Bronchial epithelial cell (primary cell): ENCODE measurements around the gene ITFG1. TPM values are rescaled to one million over a fixed set of nuclear protein-coding genes. Genes with fewer than 3 reads are reported as not detected.
"Not testable (repeated sequence)": the region's sequence is repeated elsewhere in the genome, so short reads cannot be mapped to it uniquely, and the experiment has no call there.

ENCODE experiments used
- DNase-seq: peaks from one replicate; pipeline ENCODE4 v3.0.0-alpha.2; 2010; ENCODE audit warnings: low read depth
- FAIRE-seq: peaks from 2 replicates; lab custom pipeline; 2011; peaks lifted over from hg19 to GRCh38; lab: Jason Lieb, UNC
- H3K27me3 ChIP-seq: 2 replicates; pipeline ENCODE4 v1.5.1; 2011; ENCODE audit warnings: low read length; ENCODE audit not compliant: control insufficient read depth, insufficient read depth
- H3K36me3 ChIP-seq: 2 replicates; pipeline ENCODE4 v1.5.1; 2011; ENCODE audit warnings: low read length; ENCODE audit not compliant: control insufficient read depth, insufficient read depth
- H3K4me3 ChIP-seq: 2 replicates; pipeline ENCODE4 v1.5.1; 2011; ENCODE audit warnings: mild to moderate bottlenecking, low read depth, low read length, control low read depth
- CTCF ChIP-seq: IDR thresholded peaks from 2 replicates; pipeline ENCODE4 v1.5.1; 2011; ENCODE audit warnings: mild to moderate bottlenecking, moderate library complexity, low read length, control low read depth, inconsistent platforms; ENCODE audit not compliant: insufficient read depth, severe bottlenecking
- total RNA-seq: library from RNA; depleted of rRNA; stranded (reverse); fragments of >200 nt; gene quantifications from 2 replicates; pipeline ENCODE4 v1.2.1, GENCODE V29; 2014

Gene ITFG1
- total RNA-seq, 1 donor from 2014 or later, result 47.4 TPM

DNA sequence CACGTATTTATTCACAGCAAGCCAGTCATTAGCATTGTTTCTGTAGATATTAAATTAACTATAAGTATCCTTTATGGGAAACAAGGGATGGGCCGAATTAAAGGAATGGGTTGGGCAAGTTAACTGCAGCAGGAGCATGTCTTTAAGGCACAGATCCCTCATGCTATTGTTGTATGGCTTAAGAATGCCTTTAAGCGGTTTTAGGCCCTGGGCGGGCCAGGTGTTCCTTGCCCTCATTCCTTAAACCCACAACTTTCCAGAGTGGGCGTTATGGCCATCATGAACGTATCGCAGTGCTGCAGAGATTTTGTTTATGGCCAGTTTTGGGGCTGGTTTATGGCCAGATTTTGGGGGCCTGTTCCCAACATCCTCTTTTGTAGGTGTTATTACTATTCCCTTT, 9.3 kb upstream of the ITFG1 start:
- no peak overlapping the region for H3K4me3 ChIP-seq
- FAIRE-seq (no peak), DNase-seq (no peak)
- no peaks in the 10 kb centered on the region for H3K36me3 ChIP-seq
- no peak for TF ChIP-seq CTCF
- no peaks in the 10 kb centered on the region for H3K27me3 ChIP-seq

GRCh38 chr16:47469227-47469626, 8.4 kb upstream of the ITFG1 start:
- H3K36me3 ChIP-seq, result no peaks in the 10 kb centered on the region
- FAIRE-seq (no peak), DNase-seq (no peak)
- no peaks in the 10 kb centered on the region for H3K27me3 ChIP-seq
- H3K4me3 ChIP-seq, result no peak overlapping the region
- TF ChIP-seq CTCF, result no peak

GRCh38 chr16:47468070-47468689, 7.3 kb upstream of the ITFG1 start:
- H3K36me3 ChIP-seq, H3K27me3 ChIP-seq, H3K4me3 ChIP-seq, FAIRE-seq: not testable (repeated sequence)
- DNase-seq, result peak; percentile 51

- Histone ChIP-seq H3K27me3 (no peaks in the 10 kb centered on the region), H3K36me3 (no peaks in the 10 kb centered on the region), H3K4me3 (no peak overlapping the region)
- no peak for TF ChIP-seq CTCF
- DNase-seq (peak; percentile 43), FAIRE-seq (no peak)
Measured at GRCh38 chr16:47467501-47467900, 6.6 kb upstream of the ITFG1 start.

GRCh38 chr16:47465919-47466630, 5.2 kb upstream of the ITFG1 start:
- no peak overlapping the region for H3K4me3 ChIP-seq
- H3K36me3 ChIP-seq, result no peaks in the 10 kb centered on the region
- no peaks in the 10 kb centered on the region for H3K27me3 ChIP-seq
- no peak for FAIRE-seq
- TF ChIP-seq CTCF, result no peak
- no peak for DNase-seq

- no peak for DNase-seq
- no peaks in the 10 kb centered on the region for H3K36me3 ChIP-seq
- H3K4me3 ChIP-seq, result no peak overlapping the region
- no peak for FAIRE-seq
- no peaks in the 10 kb centered on the region for H3K27me3 ChIP-seq
- TF ChIP-seq CTCF, result no peak
Measured at GRCh38 chr16:47463771-47464624, 3.1 kb upstream of the ITFG1 start.
